ENCODE measurements around the gene GRAP2.

DNA sequence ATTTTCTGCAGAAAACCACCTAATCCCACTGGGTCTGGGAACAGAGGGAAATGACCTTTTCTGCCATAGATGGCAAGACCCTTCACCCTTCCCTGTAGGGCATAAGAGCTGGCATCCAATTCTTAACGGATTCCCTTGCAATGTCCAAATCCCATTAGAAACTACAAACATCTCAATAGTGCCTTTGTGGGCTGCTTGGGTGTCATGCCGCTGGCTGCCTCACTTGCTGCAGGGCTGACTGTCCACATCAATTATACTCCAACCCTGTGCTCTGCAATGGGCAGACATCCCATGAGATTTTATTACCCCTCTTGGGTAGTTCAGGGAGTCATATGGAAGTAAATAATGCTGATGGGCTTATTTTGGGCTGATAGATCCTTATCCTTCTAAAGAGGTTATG lies 7.3 kb downstream of the GRAP2 start:
- TF ChIP-seq, protein P1, sequence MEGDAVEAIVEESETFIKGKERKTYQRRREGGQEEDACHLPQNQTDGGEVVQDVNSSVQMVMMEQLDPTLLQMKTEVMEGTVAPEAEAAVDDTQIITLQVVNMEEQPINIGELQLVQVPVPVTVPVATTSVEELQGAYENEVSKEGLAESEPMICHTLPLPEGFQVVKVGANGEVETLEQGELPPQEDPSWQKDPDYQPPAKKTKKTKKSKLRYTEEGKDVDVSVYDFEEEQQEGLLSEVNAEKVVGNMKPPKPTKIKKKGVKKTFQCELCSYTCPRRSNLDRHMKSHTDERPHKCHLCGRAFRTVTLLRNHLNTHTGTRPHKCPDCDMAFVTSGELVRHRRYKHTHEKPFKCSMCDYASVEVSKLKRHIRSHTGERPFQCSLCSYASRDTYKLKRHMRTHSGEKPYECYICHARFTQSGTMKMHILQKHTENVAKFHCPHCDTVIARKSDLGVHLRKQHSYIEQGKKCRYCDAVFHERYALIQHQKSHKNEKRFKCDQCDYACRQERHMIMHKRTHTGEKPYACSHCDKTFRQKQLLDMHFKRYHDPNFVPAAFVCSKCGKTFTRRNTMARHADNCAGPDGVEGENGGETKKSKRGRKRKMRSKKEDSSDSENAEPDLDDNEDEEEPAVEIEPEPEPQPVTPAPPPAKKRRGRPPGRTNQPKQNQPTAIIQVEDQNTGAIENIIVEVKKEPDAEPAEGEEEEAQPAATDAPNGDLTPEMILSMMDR (IDR thresholded peaks at IDR 0.05) = no peak
- TF ChIP-seq POLR2AphosphoS5 (IDR thresholded peaks at IDR 0.05) = no peak
